ENCODE results near the gene NFKB1.

NFKB1 gene

GRCh38 chr4:102501447-102501696, 213 bp downstream of the NFKB1 start:
- no peak for DNase-seq

GRCh38 chr4:102502543-102502818, 1.3 kb downstream of the NFKB1 start:
- no peak for DNase-seq

GRCh38 chr4:102503301-102503746, 2.2 kb downstream of the NFKB1 start:
- no peak for DNase-seq

- no peak for DNase-seq
These were observed 3.0 kb downstream of the NFKB1 start for GRCh38 chr4:102503831-102504786.

- no peak for DNase-seq
These were observed 3.8 kb downstream of the NFKB1 start for GRCh38 chr4:102504941-102505340.

GRCh38 chr4:102505708-102506107, 4.5 kb downstream of the NFKB1 start:
- DNase-seq = no peak

- DNase-seq = no peak
These were observed 5.4 kb downstream of the NFKB1 start for GRCh38 chr4:102506523-102506922.

- DNase-seq = no peak
These were observed 10.9 kb downstream of the NFKB1 start for GRCh38 chr4:102511830-102512605.

GRCh38 chr4:102514298-102514964, 13.3 kb downstream of the NFKB1 start:
- DNase-seq = no peak

- DNase-seq = no peak
These were observed 16.6 kb downstream of the NFKB1 start for GRCh38 chr4:102517753-102518152.

- no peak for DNase-seq
These were observed 17.6 kb downstream of the NFKB1 start for GRCh38 chr4:102518703-102519131.

GRCh38 chr4:102519925-102520324, 18.8 kb downstream of the NFKB1 start:
- no peak for DNase-seq

GRCh38 chr4:102521570-102521969, 20.4 kb downstream of the NFKB1 start:
- DNase-seq = no peak

- no peak for DNase-seq
These were observed 20.9 kb downstream of the NFKB1 start for GRCh38 chr4:102522031-102522440.

- no peak for DNase-seq
These were observed 23.5 kb downstream of the NFKB1 start for GRCh38 chr4:102524691-102525090.

GRCh38 chr4:102525097-102525496, 23.9 kb downstream of the NFKB1 start:
- DNase-seq = no peak

- DNase-seq = no peak
These were observed 24.3 kb downstream of the NFKB1 start for GRCh38 chr4:102525504-102525903.

GRCh38 chr4:102526532-102526931, 25.4 kb downstream of the NFKB1 start:
- DNase-seq = no peak

- DNase-seq = no peak
These were observed 26.6 kb downstream of the NFKB1 start for GRCh38 chr4:102527695-102528283.

GRCh38 chr4:102529977-102530376, 28.8 kb downstream of the NFKB1 start:
- no peak for DNase-seq

GRCh38 chr4:102530986-102531385, 29.8 kb downstream of the NFKB1 start:
- no peak for DNase-seq

- no peak for DNase-seq
These were observed 30.3 kb downstream of the NFKB1 start for GRCh38 chr4:102531462-102531861.

GRCh38 chr4:102533348-102533747, 32.2 kb downstream of the NFKB1 start:
- DNase-seq = no peak

Data from NCI-H1105 (cell line).